WTC11 (cell line): ENCODE data around the gene USP2. TPM values are rescaled to one million over a fixed set of nuclear protein-coding genes. Genes with fewer than 3 reads are reported as not detected.

Source experiments
- ATAC-seq: fragments of 200-7000 bp; cut with Tn5 transposase; 2 replicates; pipeline ENCODE4 v1.10.0; 2021; ENCODE audit warnings: mild to moderate bottlenecking, moderate library complexity
- CTCF ChIA-PET: fragments of 300-600 bp; sonication (Branson Sonifier 250); formaldehyde crosslinking; loops from one replicate; lab custom pipeline; 2021; ENCODE audit warnings: antibody characterized with exemption; lab: Charles Lee
- POLR2A ChIA-PET: fragments of 350-600 bp; sonication (Branson Sonifier 250); formaldehyde crosslinking; loops from one replicate; lab custom pipeline; 2021; ENCODE audit warnings: antibody characterized with exemption; lab: Charles Lee
- DNase-seq: peaks from one replicate; pipeline ENCODE4 v3.0.0; 2021; ENCODE audit warnings: low spot score
- H3K27ac Mint-ChIP-seq: 2 replicates; pipeline ENCODE4 v1.8.0; 2021; ENCODE audit warnings: mixed read lengths
- H3K27me3 Mint-ChIP-seq: 2 replicates; pipeline ENCODE4 v1.8.0; 2021; ENCODE audit warnings: low read depth, mild to moderate bottlenecking, moderate library complexity, mixed read lengths
- H3K36me3 Mint-ChIP-seq: 2 replicates; pipeline ENCODE4 v1.8.0; 2021; ENCODE audit warnings: mixed read lengths
- H3K4me1 Mint-ChIP-seq: 2 replicates; pipeline ENCODE4 v1.8.0; 2022; ENCODE audit warnings: mixed read lengths
- H3K4me3 Mint-ChIP-seq: 2 replicates; pipeline ENCODE4 v1.8.0; 2021; ENCODE audit warnings: mild to moderate bottlenecking, moderate library complexity, mixed read lengths
- H3K9me3 Mint-ChIP-seq: 2 replicates; pipeline ENCODE4 v1.8.0; 2021; ENCODE audit warnings: mixed read lengths
- CTCF ChIP-seq: fragments of 200-600 bp; IDR thresholded peaks from 2 replicates; pipeline ENCODE4 v1.8.0; 2022; ENCODE audit warnings: antibody characterized with exemption
- FOXJ3 ChIP-seq: sonication (generic); formaldehyde crosslinking; IDR thresholded peaks from 2 replicates; pipeline ENCODE4 v1.9.0; 2021; ENCODE audit warnings: missing genetic modification reagents, mild to moderate bottlenecking, borderline replicate concordance
- FOXK1 ChIP-seq: sonication (generic); formaldehyde crosslinking; IDR thresholded peaks from 2 replicates; pipeline ENCODE4 v1.8.0; 2022; ENCODE audit warnings: mild to moderate bottlenecking, moderate library complexity, missing genetic modification reagents
- GABPB1 ChIP-seq: sonication (generic); formaldehyde crosslinking; IDR thresholded peaks from 2 replicates; pipeline ENCODE4 v1.8.1; 2023; ENCODE audit warnings: mild to moderate bottlenecking, missing genetic modification reagents
- GRHL2 ChIP-seq: fragments of 250-450 bp; sonication (Bioruptor Pico); IDR thresholded peaks from 2 replicates; pipeline ENCODE4 v1.8.0; 2022; ENCODE audit warnings: mild to moderate bottlenecking, moderate library complexity; ENCODE audit not compliant: insufficient replicate concordance, severe bottlenecking
- JUN ChIP-seq: sonication (generic); formaldehyde crosslinking; IDR thresholded peaks from 2 replicates; pipeline ENCODE4 v1.8.0; 2023; ENCODE audit warnings: mild to moderate bottlenecking, missing genetic modification reagents
- MYBL2 ChIP-seq: sonication (generic); formaldehyde crosslinking; IDR thresholded peaks from 2 replicates; pipeline ENCODE4 v1.8.1; 2023; ENCODE audit warnings: mild to moderate bottlenecking, moderate library complexity, missing genetic modification reagents
- PREB ChIP-seq: sonication (generic); formaldehyde crosslinking; IDR thresholded peaks from 2 replicates; pipeline ENCODE4 v1.8.1; 2022; ENCODE audit warnings: mild to moderate bottlenecking, missing genetic modification reagents, moderate library complexity, borderline replicate concordance
- PRRX2 ChIP-seq: fragments of 250-450 bp; sonication (Bioruptor Pico); IDR thresholded peaks from 2 replicates; pipeline ENCODE4 v1.8.0; 2021; ENCODE audit warnings: mild to moderate bottlenecking
- RELA ChIP-seq: sonication (generic); formaldehyde crosslinking; IDR thresholded peaks from 2 replicates; pipeline ENCODE4 v1.8.1; 2022; ENCODE audit warnings: missing genetic modification reagents, mild to moderate bottlenecking, borderline replicate concordance
- SOX15 ChIP-seq: fragments of 250-450 bp; sonication (Bioruptor Pico); IDR thresholded peaks from 2 replicates; pipeline ENCODE4 v1.9.0; 2021; ENCODE audit warnings: mild to moderate bottlenecking
- ZBTB43 ChIP-seq: sonication (generic); formaldehyde crosslinking; IDR thresholded peaks from 2 replicates; pipeline ENCODE4 v1.8.1; 2023; ENCODE audit warnings: mild to moderate bottlenecking, missing genetic modification reagents
- ZNF232 ChIP-seq: sonication (generic); formaldehyde crosslinking; IDR thresholded peaks from 2 replicates; pipeline ENCODE4 v1.8.0; 2022; ENCODE audit warnings: mild to moderate bottlenecking, missing genetic modification reagents
- ZNF263 ChIP-seq: sonication (generic); formaldehyde crosslinking; IDR thresholded peaks from 2 replicates; pipeline ENCODE4 v1.8.1; 2022; ENCODE audit warnings: low read depth, mild to moderate bottlenecking, moderate library complexity, missing genetic modification reagents
- ZNF396 ChIP-seq: fragments of 250-450 bp; sonication (Bioruptor Pico); IDR thresholded peaks from 2 replicates; pipeline ENCODE4 v1.8.0; 2021; ENCODE audit warnings: mild to moderate bottlenecking, moderate library complexity, borderline replicate concordance
- total RNA-seq: library from RNA; stranded (reverse); gene quantifications from 3 replicates; pipeline ENCODE4 v1.2.3, GENCODE V29; 2021

USP2 gene
- total RNA-seq, 1 experiment from 2014 or later: 8.0 TPM

GRCh38 chr11:119373921-119374631, 7.4 kb downstream of the USP2 start:
- Mint-ChIP-seq H3K36me3 (no peaks in the 10 kb centered on the region), H3K4me1 (peaks cover 74% of the 10 kb centered on the region), H3K27ac (no peak overlapping the region), H3K9me3 (no peaks in the 10 kb centered on the region), H3K4me3 (no peak overlapping the region), H3K27me3 (peaks cover 1% of the 10 kb centered on the region; the same call in 1 of the 2 replicates)
- TF ChIP-seq PRRX2 (CRISPR knock-in tag) (no peak), CTCF (peak; percentile 79), MYBL2 (CRISPR knock-in tag) (no peak)
- ChIA-PET POLR2A (interaction anchor here (1.2 to 1.7 kb wide), 2 partner anchors 12 to 36 kb away, joined by 3 to 4 read pairs; no protein-coding TSS in a partner anchor), CTCF (interaction anchor here (0.5 to 12.9 kb wide), 37 partner anchors 9 to 463 kb away, joined by 3 to 262 read pairs (median 5); partner anchors contain the start of genes C1QTNF5, CBL, HINFP and MFRP)
- ATAC-seq: peak; percentile 71
- DNase-seq: peak; percentile 92

- TF ChIP-seq GABPB1 (CRISPR knock-in tag) (no peak), PREB (CRISPR knock-in tag) (no peak), FOXJ3 (CRISPR knock-in tag) (no peak), ZNF263 (CRISPR knock-in tag) (no peak), FOXK1 (no peak), ZNF396 (CRISPR knock-in tag) (no peak), RELA (CRISPR knock-in tag) (no peak), SOX15 (no peak), JUN (no peak), GRHL2 (CRISPR knock-in tag) (no peak), ZBTB43 (no peak), ZNF232 (no peak)
- POLR2A ChIA-PET: interaction anchor here (1.7 kb wide), 1 partner anchor 35 kb away, joined by 4 read pairs; no protein-coding TSS in a partner anchor
- H3K36me3 Mint-ChIP-seq: no peaks in the 10 kb centered on the region
- no peak for DNase-seq
- CTCF ChIA-PET: interaction anchor here (0.5 to 12.9 kb wide), 27 partner anchors 8 to 463 kb away, joined by 3 to 262 read pairs (median 6); partner anchors contain the start of genes C1QTNF5, CBL, HINFP and MFRP
- no peak overlapping the region for H3K27ac Mint-ChIP-seq
- H3K9me3 Mint-ChIP-seq: no peaks in the 10 kb centered on the region
- ATAC-seq: no peak
- H3K27me3 Mint-ChIP-seq: no peaks in the 10 kb centered on the region; the same call in 1 of the 2 replicates
- H3K4me1 Mint-ChIP-seq: peaks cover 70% of the 10 kb centered on the region
- no peak overlapping the region for H3K4me3 Mint-ChIP-seq
Measured at GRCh38 chr11:119373059-119373920, 8.2 kb downstream of the USP2 start.
